Rectal smooth muscle tissue (tissue), 1 donor: Measurements from ENCODE around the gene ELMO1.

Source experiments
- H3K27ac ChIP-seq: one replicate; pipeline ENCODE4 v1.7.0; 2013; ENCODE audit warnings: low read depth, low read length, inconsistent platforms
- H3K27me3 ChIP-seq: one replicate; pipeline ENCODE4 v1.7.0; 2013; ENCODE audit warnings: low read length; ENCODE audit not compliant: control insufficient read depth, insufficient read depth
- H3K36me3 ChIP-seq: one replicate; pipeline ENCODE4 v1.7.0; 2013; ENCODE audit warnings: low read length; ENCODE audit not compliant: control insufficient read depth, insufficient read depth
- H3K4me1 ChIP-seq: one replicate; pipeline ENCODE4 v1.7.0; 2013; ENCODE audit warnings: low read length; ENCODE audit not compliant: control insufficient read depth, insufficient read depth
- H3K4me3 ChIP-seq: one replicate; pipeline ENCODE4 v1.7.0; 2013; ENCODE audit warnings: low read length
- H3K9ac ChIP-seq: one replicate; pipeline ENCODE4 v1.7.0; 2013; ENCODE audit warnings: low read length

Gene ELMO1

DNA sequence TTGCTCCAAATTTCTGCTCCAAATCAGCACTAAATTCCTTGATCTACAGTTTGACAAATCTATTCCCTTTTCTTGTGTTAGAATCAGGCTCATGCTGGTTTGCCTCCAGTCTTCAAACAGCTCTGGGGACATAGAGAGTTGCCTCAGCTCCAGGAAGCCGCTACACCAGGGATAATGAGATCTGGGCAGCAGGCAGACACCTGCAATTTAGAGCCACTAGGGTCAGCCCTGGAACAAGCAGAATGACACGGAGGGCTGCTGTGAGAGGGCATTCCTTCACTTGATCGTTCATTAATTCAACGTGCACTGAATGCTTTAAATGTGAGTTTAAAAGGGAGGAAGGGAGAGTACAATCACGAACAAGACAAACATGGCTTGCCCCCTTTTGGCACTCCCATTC lies 3.7 kb upstream of the ELMO1 start:
- peaks cover 3% of the 10 kb centered on the region for H3K27me3 ChIP-seq

DNA sequence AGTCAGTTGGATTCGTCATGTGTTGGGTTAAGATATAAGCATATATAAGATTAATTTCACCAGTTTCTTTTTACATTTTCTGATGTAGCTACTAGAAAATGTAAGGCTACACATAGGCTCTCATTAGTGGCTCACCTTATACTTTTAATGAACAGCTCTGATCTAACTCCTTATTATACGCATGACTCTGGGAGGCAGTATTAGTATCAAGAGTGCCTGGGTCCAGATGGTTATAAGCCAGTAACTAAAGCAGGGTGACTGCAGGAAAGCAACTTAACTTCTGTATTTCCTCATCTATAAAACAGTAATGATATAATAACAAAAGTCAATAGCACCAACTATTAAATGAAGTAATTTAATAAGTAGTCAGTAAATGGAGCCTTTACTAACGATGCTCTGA lies 1.4 kb upstream of the ELMO1 start:
- Histone ChIP-seq H3K9ac (no peak overlapping the region), H3K27me3 (peaks cover 7% of the 10 kb centered on the region), H3K27ac (no peak overlapping the region), H3K36me3 (no peaks in the 10 kb centered on the region), H3K4me1 (no peaks in the 10 kb centered on the region), H3K4me3 (no peak overlapping the region)

More for the DNA sequence above, 3.7 kb upstream of the ELMO1 start:
- Histone ChIP-seq H3K36me3 (no peaks in the 10 kb centered on the region), H3K27ac (no peak overlapping the region), H3K4me3 (no peak overlapping the region), H3K4me1 (no peaks in the 10 kb centered on the region), H3K9ac (no peak overlapping the region)

DNA sequence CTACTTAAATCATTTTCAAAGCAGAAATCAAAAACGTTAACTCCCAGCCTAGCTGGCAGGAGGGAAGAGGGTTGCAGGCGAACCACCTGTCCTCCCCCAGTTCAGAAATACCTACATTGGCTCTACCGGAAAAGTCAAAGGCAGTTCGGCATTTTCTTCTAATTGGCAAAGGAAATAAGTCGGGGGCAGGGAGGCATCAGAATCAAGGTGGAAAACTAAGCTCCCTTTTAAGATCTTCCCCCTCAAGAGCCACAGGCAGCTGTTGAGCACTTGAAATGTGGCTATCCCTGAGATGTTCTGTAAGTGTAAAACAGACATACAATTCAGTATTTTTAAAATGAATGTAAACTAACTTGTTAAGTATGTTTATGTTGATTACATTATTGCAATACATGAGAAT lies 957 bp upstream of the ELMO1 start:
- Histone ChIP-seq H3K27ac (no peak overlapping the region), H3K36me3 (no peaks in the 10 kb centered on the region), H3K4me1 (no peaks in the 10 kb centered on the region), H3K9ac (no peak overlapping the region), H3K4me3 (peak overlapping the region; percentile 71), H3K27me3 (peaks cover 7% of the 10 kb centered on the region)

DNA sequence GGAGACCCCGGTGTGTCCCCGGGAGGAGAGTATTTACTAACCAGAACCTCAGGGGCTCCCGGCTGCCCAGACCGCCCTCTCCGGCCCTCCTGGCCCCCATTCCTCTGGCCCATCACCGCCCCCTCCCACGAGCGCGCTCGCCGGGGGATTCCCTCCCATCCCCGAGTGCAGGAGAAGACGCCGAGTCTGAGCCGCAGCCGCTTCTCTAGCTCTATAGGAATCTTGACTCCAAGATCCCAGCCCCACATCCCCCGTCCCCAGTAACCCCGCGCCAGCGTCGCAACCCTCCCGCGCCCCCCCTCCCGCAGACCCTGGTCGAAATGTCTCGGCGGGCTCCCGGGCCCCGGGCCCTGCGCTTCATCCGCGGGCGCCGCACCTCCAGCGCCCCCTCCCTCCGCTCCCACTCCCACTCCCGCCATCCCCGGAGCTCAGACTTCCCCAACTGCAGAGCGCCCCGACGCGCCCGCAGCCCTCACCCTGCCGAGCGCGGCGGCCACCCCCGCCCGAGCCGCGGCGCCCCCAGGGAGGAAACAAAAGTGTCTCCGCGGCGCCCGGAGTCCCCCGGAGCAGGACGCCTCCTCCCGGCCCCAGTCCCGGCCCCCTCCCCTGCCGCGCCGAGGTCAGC lies 541 bp downstream of the ELMO1 start:
- peak overlapping the region; percentile 71 for H3K4me3 ChIP-seq
- no peaks in the 10 kb centered on the region for H3K36me3 ChIP-seq
- H3K27ac ChIP-seq, result peak overlapping the region; percentile 53
- no peak overlapping the region for H3K9ac ChIP-seq
- no peaks in the 10 kb centered on the region for H3K4me1 ChIP-seq
- peaks cover 7% of the 10 kb centered on the region for H3K27me3 ChIP-seq

DNA sequence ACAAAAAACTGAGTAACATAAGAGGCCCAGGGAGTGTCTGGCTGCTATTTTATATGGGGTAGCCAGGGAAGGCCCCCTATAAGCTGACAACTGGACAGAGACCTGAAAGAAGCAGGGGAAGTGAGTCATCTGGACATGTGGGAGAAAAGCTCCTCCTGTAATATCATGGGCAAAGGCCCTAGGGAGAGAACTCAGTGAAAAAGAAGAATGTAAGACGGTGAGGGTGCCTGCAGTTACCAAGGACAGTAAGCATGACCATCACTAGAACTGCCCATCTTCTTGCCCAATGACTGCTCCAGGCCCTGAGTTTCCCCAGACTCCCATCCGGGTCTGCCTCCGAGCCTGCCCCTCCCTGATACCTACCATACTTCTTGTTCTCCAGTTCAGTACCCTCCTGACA lies 2.3 kb downstream of the ELMO1 start:
- Histone ChIP-seq H3K4me3 (no peak overlapping the region), H3K36me3 (no peaks in the 10 kb centered on the region), H3K27ac (no peak overlapping the region), H3K9ac (no peak overlapping the region), H3K4me1 (no peaks in the 10 kb centered on the region), H3K27me3 (peaks cover 7% of the 10 kb centered on the region)

DNA sequence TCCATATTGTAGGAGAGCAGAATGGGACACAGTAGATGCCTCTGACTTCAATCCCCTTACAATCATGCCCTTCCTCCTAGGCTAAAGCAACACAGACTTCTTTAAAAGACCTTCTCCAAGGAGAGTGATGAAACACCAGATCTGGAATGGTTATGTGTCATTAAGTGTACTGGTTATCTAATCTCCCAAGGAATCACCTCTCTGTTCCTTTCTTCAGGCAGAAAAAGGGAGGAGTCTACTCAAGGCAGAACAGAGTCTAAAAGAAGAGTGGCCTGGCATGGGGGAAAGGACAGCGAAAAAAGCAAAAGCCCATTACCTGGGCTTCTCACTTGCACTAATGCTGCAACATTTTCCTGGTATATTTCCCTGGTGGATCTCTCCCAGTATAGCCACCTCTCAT lies 2.9 kb downstream of the ELMO1 start:
- Histone ChIP-seq H3K36me3 (no peaks in the 10 kb centered on the region), H3K27me3 (peaks cover 7% of the 10 kb centered on the region), H3K9ac (no peak overlapping the region), H3K27ac (no peak overlapping the region), H3K4me1 (no peaks in the 10 kb centered on the region), H3K4me3 (no peak overlapping the region)

DNA sequence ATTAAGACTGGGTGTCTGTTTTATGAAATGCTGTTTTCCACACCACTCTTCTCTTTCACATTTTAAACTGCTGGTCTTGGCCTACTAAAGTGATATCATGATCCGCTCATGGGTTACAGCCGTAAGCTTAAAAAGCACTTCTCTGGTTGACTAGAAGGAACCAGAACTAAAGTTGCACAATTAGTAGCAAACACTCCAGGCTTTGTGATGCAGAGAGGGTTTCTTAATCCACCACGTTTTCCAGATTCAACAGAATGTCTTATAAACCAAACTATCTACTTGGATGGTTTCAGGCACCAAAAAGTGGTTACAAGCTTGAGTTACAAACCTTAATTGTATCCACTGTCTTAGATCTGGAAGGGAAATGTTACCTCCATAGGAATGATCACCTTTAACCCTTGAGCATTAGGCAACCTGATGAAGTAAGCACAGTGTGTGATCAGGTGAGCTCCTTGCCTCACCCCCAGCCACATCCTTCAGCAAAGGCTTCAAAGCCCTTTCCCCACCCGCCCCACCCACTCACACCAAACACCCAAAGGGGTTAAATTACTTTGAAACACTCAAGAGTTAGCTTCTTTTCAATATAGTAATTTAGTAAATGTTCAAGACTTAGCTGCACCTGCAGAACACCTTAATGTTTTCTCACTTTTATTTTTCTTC lies 3.5 kb downstream of the ELMO1 start:
- Histone ChIP-seq H3K4me3 (no peak overlapping the region), H3K27ac (no peak overlapping the region), H3K27me3 (peaks cover 7% of the 10 kb centered on the region), H3K36me3 (no peaks in the 10 kb centered on the region), H3K4me1 (no peaks in the 10 kb centered on the region), H3K9ac (no peak overlapping the region)

DNA sequence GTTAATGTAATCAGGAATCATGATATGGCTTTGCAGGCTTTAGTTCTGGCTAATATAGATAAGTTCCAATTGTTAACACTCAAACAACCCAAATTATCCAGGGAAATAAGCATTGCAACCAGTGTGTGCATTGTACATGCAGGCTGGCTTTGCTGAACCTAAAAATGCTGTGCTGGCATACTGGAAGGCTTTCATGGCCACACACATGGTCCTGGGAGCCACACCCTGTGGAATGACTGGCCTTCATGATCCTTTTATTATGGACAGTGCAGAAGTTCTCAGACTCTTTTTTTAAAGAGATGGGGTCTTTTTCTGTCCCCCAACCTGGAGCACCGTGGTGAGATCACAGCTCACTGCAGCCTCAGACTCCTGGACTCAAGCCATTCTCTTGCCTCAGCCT lies 5.0 kb downstream of the ELMO1 start:
- Histone ChIP-seq H3K27me3 (peaks cover 4% of the 10 kb centered on the region), H3K36me3 (no peaks in the 10 kb centered on the region), H3K9ac (no peak overlapping the region), H3K27ac (no peak overlapping the region), H3K4me1 (no peaks in the 10 kb centered on the region), H3K4me3 (no peak overlapping the region)

DNA sequence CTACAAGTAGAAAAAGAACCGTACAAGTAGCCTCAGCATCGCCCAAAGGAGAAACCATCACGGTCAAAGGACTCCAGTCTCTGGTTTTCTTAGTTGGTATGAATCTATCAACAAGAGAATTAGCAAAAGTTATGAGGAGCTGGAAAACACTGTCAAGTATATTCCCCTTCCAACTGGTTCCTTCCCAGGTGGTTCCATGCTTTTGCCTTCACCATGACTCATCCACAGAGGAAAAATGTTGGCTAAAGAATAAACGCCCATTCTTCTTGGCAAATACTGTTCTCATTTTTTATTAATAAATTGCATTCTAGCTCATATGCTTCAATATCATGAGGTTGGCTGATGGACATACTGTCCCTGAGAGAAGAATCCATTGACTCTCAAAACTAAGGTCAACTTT lies 6.4 kb downstream of the ELMO1 start:
- Histone ChIP-seq H3K27ac (no peak overlapping the region), H3K9ac (no peak overlapping the region), H3K27me3 (peaks cover 4% of the 10 kb centered on the region), H3K4me3 (no peak overlapping the region), H3K36me3 (no peaks in the 10 kb centered on the region), H3K4me1 (no peaks in the 10 kb centered on the region)

DNA sequence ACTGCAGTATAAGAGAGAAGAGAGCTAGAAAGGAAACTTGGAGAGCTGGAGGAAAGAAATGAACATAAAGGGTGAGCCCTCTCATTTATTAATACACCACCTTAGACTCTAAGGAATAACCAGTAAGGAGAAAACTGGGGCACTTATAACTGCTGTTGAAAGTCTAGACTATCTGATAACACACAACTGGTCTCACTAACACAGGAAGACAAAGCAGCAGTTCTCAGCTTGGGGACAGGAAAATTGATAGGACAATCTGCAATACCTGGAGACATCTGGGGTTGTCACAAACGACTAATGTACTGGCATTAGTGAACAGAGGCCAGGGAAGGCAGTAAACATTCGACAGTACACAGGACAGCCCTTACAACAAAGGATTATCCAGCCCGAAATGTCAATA lies 6.8 kb downstream of the ELMO1 start:
- no peak overlapping the region for H3K27ac ChIP-seq
- no peaks in the 10 kb centered on the region for H3K36me3 ChIP-seq
- no peak overlapping the region for H3K4me3 ChIP-seq
- peaks cover 4% of the 10 kb centered on the region for H3K27me3 ChIP-seq
- H3K9ac ChIP-seq, result no peak overlapping the region
- no peaks in the 10 kb centered on the region for H3K4me1 ChIP-seq

DNA sequence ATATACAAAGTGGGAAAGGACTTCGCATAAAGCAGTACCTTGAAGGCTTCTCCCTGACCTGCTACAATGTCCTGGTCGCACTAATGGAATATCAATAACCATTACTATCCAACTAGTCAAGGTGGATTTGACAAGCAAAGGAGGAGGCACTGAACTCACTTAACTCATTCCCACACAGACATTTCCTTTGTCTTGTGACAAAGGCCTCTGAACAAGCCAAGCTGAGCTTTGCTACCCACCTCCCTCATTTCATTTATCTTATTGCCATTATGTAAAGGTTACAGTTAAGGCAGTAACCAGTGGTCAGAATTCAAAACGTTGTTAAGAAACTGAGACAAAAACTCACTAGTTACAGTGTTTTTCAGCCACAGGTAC lies 7.3 kb downstream of the ELMO1 start:
- Histone ChIP-seq H3K27ac (no peak overlapping the region), H3K27me3 (no peaks in the 10 kb centered on the region), H3K4me3 (no peak overlapping the region), H3K36me3 (no peaks in the 10 kb centered on the region), H3K9ac (no peak overlapping the region), H3K4me1 (no peaks in the 10 kb centered on the region)

DNA sequence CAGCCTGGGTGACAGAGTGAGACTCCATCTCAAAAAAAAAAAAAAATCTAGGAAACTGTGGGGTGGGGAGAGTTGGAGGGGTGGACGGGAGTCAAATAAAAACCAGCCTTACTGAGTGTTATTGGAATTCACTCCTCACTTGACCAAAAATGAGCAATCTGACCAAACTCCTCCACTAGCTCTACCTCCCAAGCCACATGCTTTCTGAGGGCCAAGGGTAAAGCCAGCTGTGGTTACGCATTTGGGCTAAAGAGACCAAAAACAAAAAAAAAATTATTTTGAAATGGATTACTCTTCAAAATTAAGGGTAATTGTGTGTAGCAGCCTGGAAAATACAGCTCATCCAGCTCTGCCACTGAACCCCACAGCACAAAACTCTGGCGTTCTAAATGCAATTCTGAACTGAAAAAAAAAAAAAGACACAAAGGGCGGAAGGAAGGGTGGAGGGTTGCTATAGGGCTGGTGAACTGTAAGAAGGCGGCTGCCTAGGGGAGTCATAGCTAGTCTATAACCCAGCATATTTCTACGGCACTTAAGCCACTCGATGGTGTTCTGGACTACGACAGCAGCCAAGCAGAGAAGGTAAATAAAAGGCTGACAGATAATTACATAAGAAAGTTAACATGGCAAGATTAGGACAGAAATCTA lies 7.8 kb downstream of the ELMO1 start:
- Histone ChIP-seq H3K27ac (no peak overlapping the region), H3K9ac (no peak overlapping the region), H3K4me3 (no peak overlapping the region), H3K36me3 (no peaks in the 10 kb centered on the region), H3K27me3 (no peaks in the 10 kb centered on the region), H3K4me1 (no peaks in the 10 kb centered on the region)

DNA sequence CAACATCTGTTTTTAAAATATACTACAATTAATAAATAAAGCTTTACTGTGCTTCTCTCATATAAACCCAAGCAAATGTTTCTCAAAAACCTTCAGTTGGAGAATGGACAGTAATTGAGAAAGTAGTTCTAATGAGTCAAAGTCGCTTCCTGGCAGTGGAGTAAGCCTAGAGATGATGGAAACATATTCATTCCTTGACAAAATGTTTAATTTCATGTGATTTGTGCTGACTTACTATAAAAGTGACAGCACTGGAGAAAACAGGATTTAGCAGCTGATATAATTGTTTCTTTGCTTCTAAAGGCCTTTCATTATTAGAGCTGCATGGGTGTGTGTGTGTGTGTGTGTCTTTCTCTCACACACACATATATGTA lies 9.0 kb downstream of the ELMO1 start:
- no peaks in the 10 kb centered on the region for H3K27me3 ChIP-seq
- no peaks in the 10 kb centered on the region for H3K4me1 ChIP-seq
- no peak overlapping the region for H3K4me3 ChIP-seq
- no peak overlapping the region for H3K27ac ChIP-seq
- no peak overlapping the region for H3K9ac ChIP-seq
- no peaks in the 10 kb centered on the region for H3K36me3 ChIP-seq
